K562 (cell line): Measurements from ENCODE around the gene IQSEC3. TPM values are rescaled to one million over a fixed set of nuclear protein-coding genes. Genes with fewer than 3 reads are reported as not detected.

Experiments used
- ATAC-seq: fragments of 200-7000 bp; cut with Tn5 transposase; 3 replicates; pipeline ENCODE4 v1.9.1; 2020; ENCODE audit warnings: moderate library complexity
- BruUV-seq: library from RNA; stranded (reverse); fragments of 400-500 nt; replicated peaks from 2 replicates; lab custom pipeline; 2021; lab: Mats Ljungman, UMichigan
- CTCF ChIA-PET: fragments of 300-600 bp; formaldehyde crosslinking; extraction: SDS; loops from one replicate; lab custom pipeline; 2021; ENCODE audit warnings: low intra/inter-chr PET ratio; lab: Yijun Ruan, JAX
- POLR2A ChIA-PET: fragments of 300-600, 350-650 bp; sonication (Branson Sonifier 250); formaldehyde crosslinking; extraction: SDS; loops from one replicate; lab custom pipeline; 2021; ENCODE audit warnings: antibody characterized with exemption, inconsistent platforms; lab: Yijun Ruan, JAX
- DNase-seq, 4 experiments: peaks; one replicate each; pipeline versions ENCODE4 v3.0.0 to v3.0.0-alpha.2; 2011 to 2018; ENCODE audit warnings: low spot score in 3 of 4, mixed read lengths in 3 of 4; ENCODE audit errors: extremely low read depth in 1 of 4
- FAIRE-seq: peaks from 2 replicates; lab custom pipeline; 2011; peaks lifted over from hg19 to GRCh38; lab: Jason Lieb, UNC
- H2AFZ ChIP-seq: 2 replicates; pipeline ENCODE4 v1.6.0; 2011; ENCODE audit warnings: low read depth, low read length, control low read depth, inconsistent platforms
- H3K27ac ChIP-seq: fragments of 200-600 bp; 3 replicates; pipeline ENCODE4 v1.8.0; 2011; ENCODE audit warnings: low read depth, mild to moderate bottlenecking, control low read depth, inconsistent platforms, low read length, moderate library complexity, mixed read lengths; ENCODE audit errors: extremely low read depth
- H3K27me3 ChIP-seq, 2 experiments: fragments of 300-600 bp in 1 of 2; 2 replicates in 1 of 2; 3 replicates in 1 of 2; pipeline versions ENCODE4 v1.6.0 to v1.8.0; 2011; ENCODE audit warnings: inconsistent platforms in 2 of 2, low read length in 2 of 2, mild to moderate bottlenecking in 1 of 2, mixed read lengths in 1 of 2, moderate library complexity in 1 of 2; ENCODE audit not compliant: control insufficient read depth in 2 of 2, insufficient read depth in 2 of 2
- H3K36me3 ChIP-seq: fragments of 300-600 bp; 3 replicates; pipeline ENCODE4 v1.8.0; 2011; ENCODE audit warnings: mild to moderate bottlenecking, low read length, inconsistent platforms; ENCODE audit not compliant: control insufficient read depth, insufficient read depth
- H3K4me1 ChIP-seq, 2 experiments: fragments of 200-600 bp in 1 of 2; replicated peaks in 1 of 2; 2 replicates in 1 of 2; 3 replicates in 1 of 2; pipeline versions ENCODE4 v1.5.1 to v1.8.0; 2011; ENCODE audit warnings: inconsistent platforms in 2 of 2, low read length in 2 of 2, mild to moderate bottlenecking in 1 of 2, mixed read lengths in 1 of 2, moderate library complexity in 1 of 2; ENCODE audit not compliant: control insufficient read depth in 2 of 2, insufficient read depth in 2 of 2
- H3K4me2 ChIP-seq: 2 replicates; pipeline ENCODE4 v1.6.1; 2011; ENCODE audit warnings: low read length, control low read depth, inconsistent platforms, mixed read lengths; ENCODE audit not compliant: insufficient read depth
- H3K4me3 ChIP-seq: fragments of 200-600 bp; sonication (generic), shearing (Covaris generic); 2 replicates; pipeline ENCODE4 v1.5.1; 2016; ENCODE audit warnings: control low read depth, inconsistent platforms
- H3K79me2 ChIP-seq: fragments of 200-600 bp; 3 replicates; pipeline ENCODE4 v1.8.0; 2011; ENCODE audit warnings: low read length, inconsistent platforms; ENCODE audit not compliant: control insufficient read depth, insufficient read depth
- H3K9ac ChIP-seq, 2 experiments: 2 replicates each; pipeline versions ENCODE4 v1.6.0 to v1.6.1; 2011; ENCODE audit warnings: low read depth in 2 of 2, low read length in 2 of 2, control low read depth in 1 of 2, inconsistent platforms in 1 of 2, mild to moderate bottlenecking in 1 of 2, mixed read lengths in 1 of 2; ENCODE audit not compliant: insufficient read depth in 1 of 2
- H3K9me1 ChIP-seq: one replicate; pipeline ENCODE4 v1.6.0; 2011; ENCODE audit warnings: inconsistent platforms, mild to moderate bottlenecking, low read length, moderate library complexity; ENCODE audit not compliant: control insufficient read depth, insufficient read depth
- H3K9me3 ChIP-seq: replicated peaks from 2 replicates; pipeline ENCODE4 v1.5.1; 2011; ENCODE audit warnings: low read depth, low read length, inconsistent platforms; ENCODE audit not compliant: control insufficient read depth, insufficient read depth
- H4K20me1 ChIP-seq: replicated peaks from 2 replicates; pipeline ENCODE4 v1.6.1; 2011; ENCODE audit warnings: low read length, inconsistent platforms, mixed read lengths; ENCODE audit not compliant: control insufficient read depth, insufficient read depth
- ARID3A ChIP-seq: IDR thresholded peaks from 2 replicates; pipeline ENCODE4 v1.6.1; 2012; ENCODE audit warnings: low read depth, low read length, improper control_type of control experiment, borderline replicate concordance
- ATF3 ChIP-seq, 2 experiments: fragments of 450-650 bp in 1 of 2; sonication (generic) in 1 of 2; formaldehyde crosslinking in 1 of 2; IDR thresholded peaks in 1 of 2; conservative IDR thresholded peaks in 1 of 2; 2 replicates each; pipeline versions ENCODE4 v1.6.1 to v1.8.1; 2016 to 2023; ENCODE audit warnings: mild to moderate bottlenecking in 2 of 2, moderate library complexity in 2 of 2, inconsistent platforms in 1 of 2, missing genetic modification reagents in 1 of 2
- BRD9 ChIP-seq: fragments of 450-650 bp; IDR thresholded peaks from 2 replicates; pipeline ENCODE4 v1.6.1; 2018; ENCODE audit warnings: low read depth; ENCODE audit not compliant: partially characterized antibody
- CREBBP ChIP-seq: IDR thresholded peaks from one replicate; pipeline ENCODE4 v1.6.1; 2012; ENCODE audit warnings: low read depth, mild to moderate bottlenecking, control low read depth, inconsistent platforms, low read length
- ELK1 ChIP-seq: sonication (generic); formaldehyde crosslinking; IDR thresholded peaks from 2 replicates; pipeline ENCODE4 v1.8.1; 2022; ENCODE audit warnings: missing genetic modification reagents
- HDAC3 ChIP-seq: fragments of 450-650 bp; IDR thresholded peaks from 2 replicates; pipeline ENCODE4 v1.6.1; 2018; ENCODE audit warnings: borderline replicate concordance, mild to moderate bottlenecking, moderate library complexity; ENCODE audit not compliant: partially characterized antibody
- MITF ChIP-seq: IDR thresholded peaks from 2 replicates; pipeline ENCODE4 v1.6.1; 2014; ENCODE audit warnings: antibody characterized with exemption
- NCOA2 ChIP-seq, 2 experiments: fragments of 450-650 bp; IDR thresholded peaks; 2 replicates each; pipeline ENCODE4 v1.6.1; 2018; ENCODE audit warnings: mild to moderate bottlenecking in 2 of 2, moderate library complexity in 1 of 2; ENCODE audit not compliant: partially characterized antibody in 2 of 2
- NCOR1 ChIP-seq: fragments of 450-650 bp; IDR thresholded peaks from 2 replicates; pipeline ENCODE4 v1.6.1; 2016; ENCODE audit warnings: mild to moderate bottlenecking, moderate library complexity
- NFRKB ChIP-seq: fragments of 450-650 bp; IDR thresholded peaks from 2 replicates; pipeline ENCODE4 v1.6.1; 2016; ENCODE audit warnings: low read depth
- TRIM28 ChIP-seq: fragments of 450-650 bp; IDR thresholded peaks from 2 replicates; pipeline ENCODE4 v1.6.1; 2017
- ZNF121 ChIP-seq: sonication (generic); formaldehyde crosslinking; conservative IDR thresholded peaks from 2 replicates; pipeline ENCODE4 v1.8.0; 2022; ENCODE audit warnings: missing genetic modification reagents
- ZNF445 ChIP-seq: fragments of 250-450 bp; sonication (Bioruptor Pico); IDR thresholded peaks from 2 replicates; pipeline ENCODE4 v1.4.0; 2020; ENCODE audit warnings: low read depth, mild to moderate bottlenecking, moderate library complexity
- ZNF655 ChIP-seq: fragments of 250-450 bp; sonication (Bioruptor Pico); IDR thresholded peaks from 2 replicates; pipeline ENCODE4 v1.5.0; 2021
- WGBS: fragments of 100-300 bp; shearing (Covaris generic); methylation state at CpG from one replicate; pipeline ENCODE4 v1.1.6; 2016; ENCODE audit warnings: low coverage, mixed read lengths; ENCODE audit not compliant: insufficient coverage; ENCODE audit errors: missing lambda C conversion rate; 5-methylcytosine and 5-hydroxymethylcytosine counted together
- in situ Hi-C: fragments of 300-500 bp; cut with MboI; formaldehyde crosslinking; loops from 4 replicates; pipeline ENCODE4 v1.15.0; 2018; ENCODE audit warnings: inconsistent platforms, mixed read lengths
- intact Hi-C: fragments of 100-400 bp; cut with micrococcal nuclease; formaldehyde crosslinking; loops from 2 replicates; pipeline ENCODE4 v1.14.2; 2022
- polyA plus RNA-seq, 8 experiments: library from polyadenylated mRNA; depleted of rRNA in 4 of 8; stranded (reverse) in 5 of 8; unstranded in 3 of 8; fragments of >200 nt; fragmentation: Nextera tagmentation in 2 of 8; fragmentation: Illumina TruSeq in 1 of 8; extraction: Ambion mirVana in 2 of 8; extraction: Trizol in 1 of 8; gene quantifications; 2 replicates each; pipeline versions ENCODE4 v1.2.1 to v1.2.3, GENCODE V29; 2011 to 2014; ENCODE audit warnings: inconsistent platforms in 1 of 8, missing spikeins in 1 of 8
- total RNA-seq, 7 experiments: library from RNA; depleted of rRNA in 6 of 7; stranded (reverse); fragments of >200 nt in 6 of 7; fragmentation: Illumina TruSeq in 2 of 7; extraction: Trizol in 2 of 7; gene quantifications; 2 replicates each; pipeline versions ENCODE4 v1.2.1 to v1.2.3, GENCODE V29; 2011 to 2021; ENCODE audit warnings: low replicate concordance in 1 of 7

Gene IQSEC3
- total and polyA plus RNA-seq, 9 of the 15 experiments (the other 6 are each of a cell fraction or from before 2014, with no cell fraction given) = under 0.01 to 0.25 (median 0.08) TPM; not detected in 3

GRCh38 chr12:221736-222135, 155.2 kb downstream of the IQSEC3 start (continued):
- no peak for TF ChIP-seq NCOA2 (IDR thresholded peaks at IDR 0.05; ENCODE audit: partially characterized antibody in 2 of 2)
- no peak for TF ChIP-seq NCOR1
- no peak for TF ChIP-seq CREBBP
- TF ChIP-seq HDAC3 = no peak
- TF ChIP-seq, all 486 proteins: peak for 0

- no peak overlapping the region for H3K9ac ChIP-seq
- H3K9me1 ChIP-seq = no peaks in the 10 kb centered on the region
- no TSS peak for BruUV-seq
- H3K27ac ChIP-seq = no peak overlapping the region
- 0 out of 2 replicates have a peak, but pooled peaks cover 4% of the 10 kb centered on the region for H4K20me1 ChIP-seq
- no peaks in the 10 kb centered on the region for H3K79me2 ChIP-seq
- DNase-seq (no peak), FAIRE-seq (no peak), ATAC-seq (no peak)
- H3K27me3 ChIP-seq = peaks cover 10 to 80% of the 10 kb centered on the region in 2 experiments
- ChIA-PET CTCF (no interaction called here), POLR2A (no interaction called here)
- no peaks in the 10 kb centered on the region for H3K36me3 ChIP-seq
- in situ Hi-C loops = no loop called here
- H3K4me3 ChIP-seq = no peak overlapping the region
- 0% methylated on average over 1 of the region's 11 CpGs for WGBS
- peaks cover 0 to 5% of the 10 kb centered on the region in 2 experiments; a peak in 2 of 5 replicates for H3K4me1 ChIP-seq
- intact Hi-C loops = no loop called here
- no peaks in the 10 kb centered on the region for H3K9me3 ChIP-seq
- no peak overlapping the region for H2AFZ ChIP-seq
- H3K4me2 ChIP-seq = no peak overlapping the region
- TF ChIP-seq ZNF121 (CRISPR knock-in tag) (no peak), ATF3 (IDR thresholded peaks at IDR 0.05) (no peak), ATF3 (CRISPR knock-in tag; conservative IDR thresholded peaks at IDR 0.05) (no peak), MITF (no peak), BRD9 (no peak), ZNF445 (CRISPR knock-in tag) (no peak), TRIM28 (no peak), ZNF655 (no peak), NFRKB (no peak), ARID3A (no peak), ELK1 (CRISPR knock-in tag) (no peak)
These were observed 157.3 kb downstream of the IQSEC3 start for GRCh38 chr12:223841-224240.
